ENCODE measurements around the gene PRR23C. TPM values are rescaled to one million over a fixed set of nuclear protein-coding genes. Genes with fewer than 3 reads are reported as not detected.

PRR23C gene
- total RNA-seq (not detected), polyA plus RNA-seq (not detected)

DNA sequence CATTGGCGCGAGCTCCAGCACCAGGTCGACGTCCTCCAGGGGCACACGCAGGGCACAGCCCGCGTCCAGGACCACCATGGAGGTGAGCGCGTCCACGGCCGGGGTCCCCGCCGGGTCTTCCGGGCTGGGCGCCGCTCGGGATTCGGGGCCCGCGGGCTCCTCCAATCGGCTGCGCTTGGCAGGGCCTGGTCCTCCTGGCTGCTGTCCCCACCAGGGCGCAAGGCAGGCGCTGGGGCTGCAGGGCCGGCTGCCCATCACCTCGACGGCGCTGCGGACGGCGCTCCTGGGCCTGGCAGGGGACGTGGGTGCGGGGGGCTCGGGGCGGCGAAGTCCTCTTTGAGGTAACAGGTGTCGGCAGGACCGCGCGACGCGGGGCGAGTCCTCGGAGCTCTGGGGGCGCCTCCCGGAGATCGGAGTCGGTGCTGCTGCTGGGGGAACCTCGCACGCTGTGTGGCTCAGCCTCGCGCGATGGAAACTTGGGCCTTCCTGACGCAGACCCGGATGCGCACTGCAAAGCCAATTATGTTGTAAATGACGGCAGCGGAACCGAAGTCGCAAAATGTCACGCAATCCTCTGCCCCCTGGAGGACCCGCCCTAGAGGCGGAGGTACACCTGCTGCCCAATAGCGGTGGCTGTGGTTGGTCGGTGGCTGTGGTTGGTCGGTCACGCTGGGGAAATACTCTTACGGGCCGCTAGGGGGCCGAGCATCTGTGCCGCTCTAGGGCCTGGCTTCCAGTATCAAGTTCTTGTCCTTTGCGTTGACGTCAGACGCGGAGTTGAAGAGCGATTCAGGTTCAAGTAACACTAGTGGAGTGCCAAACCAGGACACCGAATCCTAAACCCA lies at the start of gene PRR23C:
Gene PRR23C (minus strand): TSS at position 527 of the 845 bp plus-strand sequence. CDS start 272 bp downstream, at position 255.
- Histone ChIP-seq H3K4me3 (ENCODE audit: low read length in 2 of 2) (no peak within 1 kb of the TSS), H3K27ac (ENCODE audit: low read depth, low read length) (no peak within 1 kb of the TSS), H3K4me1 (ENCODE audit: insufficient read depth, low read length) (no peaks in the 10 kb centered on the region), H3K9me3 (ENCODE audit: control insufficient read depth in 1 of 2, low read length in 2 of 2) (no peaks in the 10 kb centered on the region), H3K36me3 (ENCODE audit: insufficient read depth, low read length) (no peaks in the 10 kb centered on the region), H3K27me3 (ENCODE audit: insufficient read depth, low read length) (no peaks in the 10 kb centered on the region)
- Mint-ChIP-seq H3K27me3 (no peaks in the 10 kb centered on the region), H3K4me1 (no peaks in the 10 kb centered on the region), H3K9me3 (peaks cover 0 to 16% (median 8%) of the 10 kb centered on the region in 8 donors), H3K4me3 (no peak within 1 kb of the TSS), H3K36me3 (no peaks in the 10 kb centered on the region), H3K27ac (no peak within 1 kb of the TSS)
- ChIA-PET POLR2A (ENCODE audit: partially characterized antibody) (no interaction called here), CTCF (ENCODE audit: partially characterized antibody) (no interaction called here)
- intact Hi-C loops (cut with micrococcal nuclease), result no loop called here
- no peak for DNase-seq

- intact Hi-C loops (cut with micrococcal nuclease), result no loop called here
- peaks cover 0 to 8% (median 4%) of the 10 kb centered on the region in 8 donors for H3K9me3 Mint-ChIP-seq
Observed at GRCh38 chr3:139093840-139094239, 49.1 kb upstream of the PRR23C start.

DNA sequence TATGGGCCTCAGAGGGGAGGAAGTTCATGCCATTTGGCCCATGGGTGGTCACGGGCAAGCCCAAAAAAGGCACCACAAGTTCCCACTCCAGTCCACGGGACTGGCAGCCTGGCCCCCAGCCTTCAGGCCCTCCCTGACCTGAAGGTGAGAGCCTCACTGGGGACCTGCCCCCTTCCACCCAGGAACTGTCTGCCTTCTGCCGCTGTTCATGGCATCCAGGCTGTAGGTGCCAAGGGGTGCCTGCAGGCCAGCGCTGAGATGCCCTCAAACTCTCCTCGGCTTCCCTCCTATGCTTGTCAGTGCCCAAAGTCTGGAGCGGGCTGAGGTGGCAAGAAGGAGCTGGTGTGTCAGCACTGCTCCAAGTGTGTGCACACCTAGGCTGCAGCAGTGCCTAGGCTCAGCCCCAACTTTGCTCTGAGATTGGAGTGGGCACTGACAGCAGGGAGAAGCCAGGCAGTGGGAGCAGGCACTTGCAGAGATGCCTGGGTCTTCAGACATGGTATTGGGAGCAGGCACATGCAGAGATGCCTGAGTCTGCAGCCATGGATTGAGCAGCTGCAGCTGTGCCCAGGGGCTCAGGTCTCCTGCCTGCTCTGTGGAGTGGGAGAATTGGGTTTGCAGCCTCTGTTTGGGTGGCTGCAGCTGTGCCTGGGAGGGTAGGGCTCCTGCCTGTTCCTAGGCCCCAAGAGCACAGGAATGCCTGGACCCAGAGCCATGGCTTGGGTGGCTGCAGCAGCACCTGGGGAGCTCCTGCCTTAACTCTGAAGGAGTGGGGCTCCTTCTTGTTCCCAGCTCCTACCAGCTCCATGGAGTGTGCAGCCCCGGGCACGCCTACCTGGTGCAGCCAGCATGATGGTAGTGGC lies 44.0 kb upstream of the PRR23C start:
- Histone ChIP-seq H3K4me3 (ENCODE audit: low read length in 2 of 2) (no peak overlapping the region), H3K4me1 (ENCODE audit: insufficient read depth, low read length) (no peaks in the 10 kb centered on the region), H3K36me3 (ENCODE audit: insufficient read depth, low read length) (no peaks in the 10 kb centered on the region), H3K9me3 (ENCODE audit: control insufficient read depth in 1 of 2, low read length in 2 of 2) (no peaks in the 10 kb centered on the region), H3K27me3 (ENCODE audit: insufficient read depth, low read length) (no peaks in the 10 kb centered on the region), H3K27ac (ENCODE audit: low read depth, low read length) (no peak overlapping the region)
- ChIA-PET CTCF (ENCODE audit: partially characterized antibody) (interaction anchor here (0.7 to 1.6 kb wide), 2 partner anchors 23 to 24 kb away, joined by 3 to 4 read pairs; no protein-coding TSS in a partner anchor), POLR2A (ENCODE audit: partially characterized antibody) (no interaction called here)
- H3K9me3 Mint-ChIP-seq, result peaks cover 0 to 7% (median 0%) of the 10 kb centered on the region in 8 donors
- no peaks in the 10 kb centered on the region for H3K4me1 Mint-ChIP-seq
- intact Hi-C loops (cut with micrococcal nuclease), result no loop called here
- H3K27me3 Mint-ChIP-seq, result peaks cover 0 to 3% of the 10 kb centered on the region in 2 donors
- H3K4me3 Mint-ChIP-seq, result no peak overlapping the region
- DNase-seq, result no peak
- H3K27ac Mint-ChIP-seq, result no peak overlapping the region
- no peaks in the 10 kb centered on the region for H3K36me3 Mint-ChIP-seq

More at GRCh38 chr3:139093840-139094239, 49.1 kb upstream of the PRR23C start:
- Histone ChIP-seq H3K4me1 (ENCODE audit: insufficient read depth, low read length) (no peaks in the 10 kb centered on the region), H3K4me3 (ENCODE audit: low read length in 2 of 2) (no peak overlapping the region), H3K27ac (ENCODE audit: low read depth, low read length) (no peak overlapping the region), H3K36me3 (ENCODE audit: insufficient read depth, low read length) (no peaks in the 10 kb centered on the region), H3K27me3 (ENCODE audit: insufficient read depth, low read length) (no peaks in the 10 kb centered on the region), H3K9me3 (ENCODE audit: control insufficient read depth in 1 of 2, low read length in 2 of 2) (no peaks in the 10 kb centered on the region)
- no peak overlapping the region for H3K4me3 Mint-ChIP-seq
- DNase-seq, result no peak
- ChIA-PET POLR2A (ENCODE audit: partially characterized antibody) (no interaction called here), CTCF (ENCODE audit: partially characterized antibody) (interaction anchor here (1.7 kb wide), 1 partner anchor 17 kb away, joined by 3 read pairs; no protein-coding TSS in a partner anchor)
- no peaks in the 10 kb centered on the region for H3K36me3 Mint-ChIP-seq
- no peak overlapping the region for H3K27ac Mint-ChIP-seq
- H3K27me3 Mint-ChIP-seq, result peaks cover 5 to 11% of the 10 kb centered on the region in 2 donors
- H3K4me1 Mint-ChIP-seq, result no peaks in the 10 kb centered on the region

GRCh38 chr3:139087621-139088020 lies 42.9 kb upstream of the PRR23C start:
- Mint-ChIP-seq H3K9me3 (peaks cover 0 to 6% (median 0%) of the 10 kb centered on the region in 8 donors), H3K4me1 (no peaks in the 10 kb centered on the region), H3K27me3 (peaks cover 0 to 3% of the 10 kb centered on the region in 2 donors), H3K4me3 (no peak overlapping the region), H3K27ac (no peak overlapping the region), H3K36me3 (no peaks in the 10 kb centered on the region)
- intact Hi-C loops (cut with micrococcal nuclease), result no loop called here
- Histone ChIP-seq H3K27me3 (ENCODE audit: insufficient read depth, low read length) (no peaks in the 10 kb centered on the region), H3K4me3 (ENCODE audit: low read length in 2 of 2) (no peak overlapping the region), H3K4me1 (ENCODE audit: insufficient read depth, low read length) (no peaks in the 10 kb centered on the region), H3K27ac (ENCODE audit: low read depth, low read length) (no peak overlapping the region), H3K9me3 (ENCODE audit: control insufficient read depth in 1 of 2, low read length in 2 of 2) (no peaks in the 10 kb centered on the region), H3K36me3 (ENCODE audit: insufficient read depth, low read length) (no peaks in the 10 kb centered on the region)
- POLR2A ChIA-PET (ENCODE audit: partially characterized antibody), result no interaction called here
- DNase-seq, result no peak
- CTCF ChIA-PET (ENCODE audit: partially characterized antibody), result interaction anchor here (0.7 kb wide), 1 partner anchor 25 kb away, joined by 3 read pairs; no protein-coding TSS in a partner anchor

GRCh38 chr3:139084176-139084575 lies 39.5 kb upstream of the PRR23C start:
- Histone ChIP-seq H3K27me3 (ENCODE audit: insufficient read depth, low read length) (no peaks in the 10 kb centered on the region), H3K9me3 (ENCODE audit: control insufficient read depth in 1 of 2, low read length in 2 of 2) (no peaks in the 10 kb centered on the region), H3K4me3 (ENCODE audit: low read length in 2 of 2) (no peak overlapping the region), H3K36me3 (ENCODE audit: insufficient read depth, low read length) (no peaks in the 10 kb centered on the region), H3K4me1 (ENCODE audit: insufficient read depth, low read length) (no peaks in the 10 kb centered on the region), H3K27ac (ENCODE audit: low read depth, low read length) (no peak overlapping the region)
- ChIA-PET CTCF (ENCODE audit: partially characterized antibody) (no interaction called here), POLR2A (ENCODE audit: partially characterized antibody) (no interaction called here)
- no peak for DNase-seq
- H3K27ac Mint-ChIP-seq, result no peak overlapping the region
- H3K9me3 Mint-ChIP-seq, result peaks cover 0 to 4% (median 0%) of the 10 kb centered on the region in 8 donors
- no peaks in the 10 kb centered on the region for H3K4me1 Mint-ChIP-seq
- intact Hi-C loops (cut with micrococcal nuclease), result no loop called here
- H3K36me3 Mint-ChIP-seq, result no peaks in the 10 kb centered on the region
- no peak overlapping the region for H3K4me3 Mint-ChIP-seq
- H3K27me3 Mint-ChIP-seq, result peaks cover 0 to 2% of the 10 kb centered on the region in 2 donors

GRCh38 chr3:139074565-139075115 lies 29.9 kb upstream of the PRR23C start:
- Histone ChIP-seq H3K4me1 (ENCODE audit: insufficient read depth, low read length) (no peaks in the 10 kb centered on the region), H3K27ac (ENCODE audit: low read depth, low read length) (no peak overlapping the region), H3K27me3 (ENCODE audit: insufficient read depth, low read length) (no peaks in the 10 kb centered on the region), H3K4me3 (ENCODE audit: low read length in 2 of 2) (no peak overlapping the region), H3K36me3 (ENCODE audit: insufficient read depth, low read length) (no peaks in the 10 kb centered on the region), H3K9me3 (ENCODE audit: control insufficient read depth in 1 of 2, low read length in 2 of 2) (no peaks in the 10 kb centered on the region)
- intact Hi-C loops (cut with micrococcal nuclease), result no loop called here
- ChIA-PET POLR2A (ENCODE audit: partially characterized antibody) (no interaction called here), CTCF (ENCODE audit: partially characterized antibody) (no interaction called here)
- no peak overlapping the region for H3K27ac Mint-ChIP-seq
- peaks cover 0 to 6% of the 10 kb centered on the region in 2 donors for H3K36me3 Mint-ChIP-seq
- DNase-seq, result no peak
- no peaks in the 10 kb centered on the region for H3K4me1 Mint-ChIP-seq
- H3K4me3 Mint-ChIP-seq, result no peak overlapping the region
- peaks cover 0 to 50% (median 32%) of the 10 kb centered on the region in 8 donors for H3K9me3 Mint-ChIP-seq
- peaks cover 4 to 12% of the 10 kb centered on the region in 2 donors for H3K27me3 Mint-ChIP-seq

- Histone ChIP-seq H3K9me3 (ENCODE audit: control insufficient read depth in 1 of 2, low read length in 2 of 2) (no peaks in the 10 kb centered on the region), H3K27ac (ENCODE audit: low read depth, low read length) (no peak overlapping the region), H3K4me3 (ENCODE audit: low read length in 2 of 2) (no peak overlapping the region), H3K4me1 (ENCODE audit: insufficient read depth, low read length) (no peaks in the 10 kb centered on the region), H3K36me3 (ENCODE audit: insufficient read depth, low read length) (no peaks in the 10 kb centered on the region), H3K27me3 (ENCODE audit: insufficient read depth, low read length) (no peaks in the 10 kb centered on the region)
- CTCF ChIA-PET (ENCODE audit: partially characterized antibody), result no interaction called here
- Mint-ChIP-seq H3K4me3 (no peak overlapping the region), H3K4me1 (no peaks in the 10 kb centered on the region), H3K9me3 (peaks cover 0 to 3% (median 0%) of the 10 kb centered on the region in 8 donors), H3K27ac (no peak overlapping the region), H3K27me3 (no peaks in the 10 kb centered on the region), H3K36me3 (no peaks in the 10 kb centered on the region)
- intact Hi-C loops (cut with micrococcal nuclease), result no loop called here
- no peak for DNase-seq
- POLR2A ChIA-PET (ENCODE audit: partially characterized antibody), result no interaction called here
Observed at GRCh38 chr3:139062918-139063317, 18.2 kb upstream of the PRR23C start.
